ENCODE measurements around the gene BSN. TPM values are rescaled to one million over a fixed set of nuclear protein-coding genes. Genes with fewer than 3 reads are reported as not detected.

Gene BSN
- total and polyA plus RNA-seq, 2 donors (not counting 1 experiment from before 2014, with no cell fraction given), result 0.03 to 0.20 TPM

DNA sequence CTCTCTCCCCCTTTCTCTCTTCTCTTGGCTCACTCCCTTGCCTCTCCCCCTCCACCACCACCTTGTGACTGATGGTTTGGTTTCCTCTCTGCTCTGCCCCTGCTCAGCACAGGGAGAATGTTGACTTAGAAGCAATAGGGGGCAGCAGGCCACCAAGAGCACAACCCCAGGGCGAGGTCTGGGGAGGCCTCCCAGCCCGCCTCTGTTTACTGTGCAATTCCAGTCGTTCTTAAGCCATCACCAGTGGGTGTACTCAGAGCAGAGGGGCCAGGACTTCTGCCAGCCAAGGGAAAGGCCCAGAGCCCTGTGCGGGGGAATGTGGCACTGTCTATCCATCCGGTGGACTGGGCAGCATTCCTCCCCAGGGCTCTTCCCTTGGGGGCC, 114.1 kb downstream of the BSN start:
- Mint-ChIP-seq H3K9me3 (ENCODE audit: insufficient read depth) (no peaks in the 10 kb centered on the region), H3K27ac (no peak overlapping the region), H3K4me3 (no peak overlapping the region), H3K4me1 (peaks cover 10% of the 10 kb centered on the region), H3K27me3 (peaks cover 3% of the 10 kb centered on the region)
- intact Hi-C loops (cut with micrococcal nuclease), result no loop called here
- no peak overlapping the region for H3K4me2 ChIP-seq (replicated peaks; ENCODE audit: low read depth, low read length, poor library complexity, severe bottlenecking)
- ChIA-PET CTCF (no interaction called here), POLR2A (no interaction called here)
- WGBS (ENCODE audit: insufficient coverage), result 66% methylated on average over 5 of the region's 5 CpGs
- no peak overlapping the region for H3K9ac ChIP-seq (ENCODE audit: low read length)
- H3K79me2 ChIP-seq (ENCODE audit: control insufficient read depth, insufficient read depth, low read length), result peaks cover 4% of the 10 kb centered on the region
- no peak overlapping the region for H2AFZ ChIP-seq (ENCODE audit: insufficient read depth, low read depth, low read length, poor library complexity, severe bottlenecking)
- TF ChIP-seq, protein P1, sequence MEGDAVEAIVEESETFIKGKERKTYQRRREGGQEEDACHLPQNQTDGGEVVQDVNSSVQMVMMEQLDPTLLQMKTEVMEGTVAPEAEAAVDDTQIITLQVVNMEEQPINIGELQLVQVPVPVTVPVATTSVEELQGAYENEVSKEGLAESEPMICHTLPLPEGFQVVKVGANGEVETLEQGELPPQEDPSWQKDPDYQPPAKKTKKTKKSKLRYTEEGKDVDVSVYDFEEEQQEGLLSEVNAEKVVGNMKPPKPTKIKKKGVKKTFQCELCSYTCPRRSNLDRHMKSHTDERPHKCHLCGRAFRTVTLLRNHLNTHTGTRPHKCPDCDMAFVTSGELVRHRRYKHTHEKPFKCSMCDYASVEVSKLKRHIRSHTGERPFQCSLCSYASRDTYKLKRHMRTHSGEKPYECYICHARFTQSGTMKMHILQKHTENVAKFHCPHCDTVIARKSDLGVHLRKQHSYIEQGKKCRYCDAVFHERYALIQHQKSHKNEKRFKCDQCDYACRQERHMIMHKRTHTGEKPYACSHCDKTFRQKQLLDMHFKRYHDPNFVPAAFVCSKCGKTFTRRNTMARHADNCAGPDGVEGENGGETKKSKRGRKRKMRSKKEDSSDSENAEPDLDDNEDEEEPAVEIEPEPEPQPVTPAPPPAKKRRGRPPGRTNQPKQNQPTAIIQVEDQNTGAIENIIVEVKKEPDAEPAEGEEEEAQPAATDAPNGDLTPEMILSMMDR (IDR thresholded peaks at IDR 0.05), result no peak
- no peak for TF ChIP-seq EZH2 (IDR thresholded peaks at IDR 0.05; ENCODE audit: borderline replicate concordance, insufficient read depth, low read depth, low read length, poor library complexity, severe bottlenecking)
- peaks cover 0 to 5% (median 0%) of the 10 kb centered on the region in 3 donors for H3K9me3 ChIP-seq (ENCODE audit: control extremely low read depth in 1 of 3, control insufficient read depth in 2 of 3, insufficient read depth in 1 of 3, low read length in 2 of 3)
- H4K20me1 ChIP-seq (ENCODE audit: control insufficient read depth, insufficient read depth, low read length, poor library complexity, severe bottlenecking), result no peaks in the 10 kb centered on the region
- peaks cover 4 to 5% of the 10 kb centered on the region in 2 donors for H3K4me1 ChIP-seq (ENCODE audit: control insufficient read depth in 2 of 2, insufficient read depth in 2 of 2, low read length in 2 of 2)
- ATAC-seq (ENCODE audit: low read depth), result no peak
- no peaks in the 10 kb centered on the region for H3K27me3 ChIP-seq (replicated peaks in 1 of 4; ENCODE audit: control extremely low read depth in 1 of 4, control insufficient read depth in 3 of 4, insufficient read depth in 4 of 4, low read length in 3 of 4)
- H3K4me3 ChIP-seq (ENCODE audit: control extremely low read depth in 1 of 5, extremely low read depth in 1 of 5, insufficient read depth in 1 of 5, low read depth in 2 of 5, low read length in 4 of 5), result no peak overlapping the region
- no peak overlapping the region for H3K27ac ChIP-seq (ENCODE audit: low read length in 2 of 2)
- no peak for DNase-seq
- no peaks in the 10 kb centered on the region for H3K36me3 ChIP-seq (replicated peaks in 1 of 2; ENCODE audit: control extremely low read depth in 1 of 2, control insufficient read depth in 1 of 2, extremely low read depth in 1 of 2, insufficient read depth in 2 of 2, low read length in 1 of 2)

DNA sequence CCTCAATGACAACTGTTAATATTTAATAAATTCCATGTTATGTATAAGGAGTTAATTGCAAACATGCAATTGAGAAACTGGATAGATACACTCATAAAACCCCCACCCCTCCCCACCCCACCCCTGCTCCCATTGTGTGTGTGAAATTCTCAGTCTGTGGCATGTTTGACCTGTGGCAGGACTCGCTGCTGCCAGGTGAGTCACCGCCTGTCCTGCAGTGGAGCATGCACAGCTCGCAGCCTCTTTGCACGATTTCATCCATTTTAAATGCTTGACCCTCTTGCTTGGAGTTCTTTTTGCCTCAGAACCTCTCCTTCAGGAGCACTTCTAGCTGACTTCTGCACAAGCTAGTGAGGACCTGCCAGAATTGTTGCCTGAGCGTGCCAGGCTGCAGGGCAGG, 114.6 kb downstream of the BSN start:
- 75% methylated on average over 4 of the region's 5 CpGs for WGBS (ENCODE audit: insufficient coverage)
- no peak for DNase-seq
- TF ChIP-seq EZH2 (IDR thresholded peaks at IDR 0.05; ENCODE audit: borderline replicate concordance, insufficient read depth, low read depth, low read length, poor library complexity, severe bottlenecking), result no peak
- TF ChIP-seq, protein P1 (IDR thresholded peaks at IDR 0.05), result no peak
- no peak for ATAC-seq (ENCODE audit: low read depth)
- Histone ChIP-seq H3K36me3 (replicated peaks in 1 of 2; ENCODE audit: control extremely low read depth in 1 of 2, control insufficient read depth in 1 of 2, extremely low read depth in 1 of 2, insufficient read depth in 2 of 2, low read length in 1 of 2) (no peaks in the 10 kb centered on the region), H3K27me3 (replicated peaks in 1 of 4; ENCODE audit: control extremely low read depth in 1 of 4, control insufficient read depth in 3 of 4, insufficient read depth in 4 of 4, low read length in 3 of 4) (no peaks in the 10 kb centered on the region), H3K4me2 (replicated peaks; ENCODE audit: low read depth, low read length, poor library complexity, severe bottlenecking) (no peak overlapping the region), H3K4me3 (ENCODE audit: control extremely low read depth in 1 of 5, extremely low read depth in 1 of 5, insufficient read depth in 1 of 5, low read depth in 2 of 5, low read length in 4 of 5) (no peak overlapping the region), H3K9me3 (ENCODE audit: control extremely low read depth in 1 of 3, control insufficient read depth in 2 of 3, insufficient read depth in 1 of 3, low read length in 2 of 3) (peaks cover 0 to 5% (median 0%) of the 10 kb centered on the region in 3 donors), H3K4me1 (ENCODE audit: control insufficient read depth in 2 of 2, insufficient read depth in 2 of 2, low read length in 2 of 2) (peaks cover 5 to 7% of the 10 kb centered on the region in 2 donors), H2AFZ (ENCODE audit: insufficient read depth, low read depth, low read length, poor library complexity, severe bottlenecking) (no peak overlapping the region), H3K27ac (ENCODE audit: low read length in 2 of 2) (no peak overlapping the region), H4K20me1 (ENCODE audit: control insufficient read depth, insufficient read depth, low read length, poor library complexity, severe bottlenecking) (no peaks in the 10 kb centered on the region), H3K79me2 (ENCODE audit: control insufficient read depth, insufficient read depth, low read length) (peaks cover 4% of the 10 kb centered on the region), H3K9ac (ENCODE audit: low read length) (no peak overlapping the region)
- POLR2A ChIA-PET, result no interaction called here
- peaks cover 3% of the 10 kb centered on the region for H3K27me3 Mint-ChIP-seq
- no peak overlapping the region for H3K27ac Mint-ChIP-seq
- no peak overlapping the region for H3K4me3 Mint-ChIP-seq
- CTCF ChIA-PET, result interaction anchor here (5.0 kb wide), 1 partner anchor 129 kb away, joined by 161 read pairs; no protein-coding TSS in a partner anchor
- intact Hi-C loops (cut with micrococcal nuclease), result no loop called here
- H3K4me1 Mint-ChIP-seq, result peaks cover 14% of the 10 kb centered on the region
- H3K9me3 Mint-ChIP-seq (ENCODE audit: insufficient read depth), result no peaks in the 10 kb centered on the region
